RWPE1 (cell line): Measurements from ENCODE around the gene MAGEB3.
A peak's percentile ranks its signal among the peaks of the same experiment; 100 is the strongest.
"Not testable (repeated sequence)": the region's sequence is repeated elsewhere in the genome, so short reads cannot be mapped to it uniquely, and the experiment has no call there.

Experiments
- CTCF ChIA-PET: fragments of 350-600 bp; sonication (Branson Sonifier 250); formaldehyde crosslinking; extraction: SDS; loops from one replicate; lab custom pipeline; 2021; lab: Yijun Ruan, JAX
- POLR2A ChIA-PET: fragments of 400-600 bp; formaldehyde crosslinking; extraction: SDS; loops from one replicate; lab custom pipeline; 2020; ENCODE audit warnings: antibody characterized with exemption; ENCODE audit not compliant: low non-redundant PET; lab: Yijun Ruan, JAX
- DNase-seq: peaks from one replicate; pipeline ENCODE4 v3.0.0; 2012; ENCODE audit warnings: low spot score
- H3K27ac ChIP-seq: fragments of 450-650 bp; 2 replicates; pipeline ENCODE4 v1.5.1; 2017
- TF ChIP-seq, protein P1 (sequence below): fragments of 450-650 bp; conservative IDR thresholded peaks from 2 replicates; pipeline ENCODE4 v1.5.1; 2017; ENCODE audit warnings: low read depth, mild to moderate bottlenecking

The MAGEB3 gene, protein sequence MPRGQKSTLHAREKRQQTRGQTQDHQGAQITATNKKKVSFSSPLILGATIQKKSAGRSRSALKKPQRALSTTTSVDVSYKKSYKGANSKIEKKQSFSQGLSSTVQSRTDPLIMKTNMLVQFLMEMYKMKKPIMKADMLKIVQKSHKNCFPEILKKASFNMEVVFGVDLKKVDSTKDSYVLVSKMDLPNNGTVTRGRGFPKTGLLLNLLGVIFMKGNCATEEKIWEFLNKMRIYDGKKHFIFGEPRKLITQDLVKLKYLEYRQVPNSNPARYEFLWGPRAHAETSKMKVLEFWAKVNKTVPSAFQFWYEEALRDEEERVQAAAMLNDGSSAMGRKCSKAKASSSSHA

DNA sequence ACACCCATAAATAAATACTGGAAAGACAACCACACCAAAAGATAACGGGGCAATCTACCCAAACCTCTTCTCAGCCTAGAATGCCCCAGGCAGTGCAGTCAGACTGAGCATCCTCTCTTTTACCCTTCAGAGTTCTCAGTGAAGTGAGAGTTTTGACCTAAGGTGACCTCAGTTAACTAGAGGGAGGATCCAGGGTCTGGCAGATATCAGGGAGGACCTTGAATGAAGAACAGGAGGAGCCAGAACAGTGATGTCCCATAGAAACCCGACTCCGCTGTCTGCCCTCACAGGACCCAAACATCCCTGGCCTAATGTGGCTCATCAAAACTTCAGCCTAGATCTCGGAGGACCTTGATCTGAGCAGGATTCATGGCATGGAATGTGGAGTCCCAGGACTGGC, at the start of gene MAGEB3:
TSS of gene MAGEB3 (plus strand) at position 263 of the 400 bp plus-strand sequence. CDS start 5,268 bp downstream, outside the sequence.
- no peak for DNase-seq
- TF ChIP-seq, protein P1, sequence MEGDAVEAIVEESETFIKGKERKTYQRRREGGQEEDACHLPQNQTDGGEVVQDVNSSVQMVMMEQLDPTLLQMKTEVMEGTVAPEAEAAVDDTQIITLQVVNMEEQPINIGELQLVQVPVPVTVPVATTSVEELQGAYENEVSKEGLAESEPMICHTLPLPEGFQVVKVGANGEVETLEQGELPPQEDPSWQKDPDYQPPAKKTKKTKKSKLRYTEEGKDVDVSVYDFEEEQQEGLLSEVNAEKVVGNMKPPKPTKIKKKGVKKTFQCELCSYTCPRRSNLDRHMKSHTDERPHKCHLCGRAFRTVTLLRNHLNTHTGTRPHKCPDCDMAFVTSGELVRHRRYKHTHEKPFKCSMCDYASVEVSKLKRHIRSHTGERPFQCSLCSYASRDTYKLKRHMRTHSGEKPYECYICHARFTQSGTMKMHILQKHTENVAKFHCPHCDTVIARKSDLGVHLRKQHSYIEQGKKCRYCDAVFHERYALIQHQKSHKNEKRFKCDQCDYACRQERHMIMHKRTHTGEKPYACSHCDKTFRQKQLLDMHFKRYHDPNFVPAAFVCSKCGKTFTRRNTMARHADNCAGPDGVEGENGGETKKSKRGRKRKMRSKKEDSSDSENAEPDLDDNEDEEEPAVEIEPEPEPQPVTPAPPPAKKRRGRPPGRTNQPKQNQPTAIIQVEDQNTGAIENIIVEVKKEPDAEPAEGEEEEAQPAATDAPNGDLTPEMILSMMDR, result no peak
- ChIA-PET CTCF (no interaction called here), POLR2A (no interaction called here)
- H3K27ac ChIP-seq, result no peak within 1 kb of the TSS

DNA sequence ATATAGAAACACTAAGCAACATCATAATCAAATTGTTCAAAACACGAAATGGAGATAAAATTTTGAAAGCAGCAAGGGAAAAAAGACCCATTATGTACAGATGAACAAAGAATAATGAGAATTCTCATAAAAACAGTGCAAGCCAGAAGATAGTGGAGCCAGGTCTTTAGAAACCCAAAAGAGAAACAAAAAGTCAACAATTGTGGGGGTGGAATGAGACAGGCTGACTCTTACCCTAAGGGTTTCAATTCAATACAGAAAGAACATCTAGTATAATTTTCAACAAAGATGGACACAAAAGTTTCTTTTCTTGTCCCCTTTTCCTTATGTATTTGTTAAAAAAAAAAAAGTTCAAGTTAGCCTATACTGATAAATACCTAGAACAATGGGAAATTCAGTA, 49.1 kb upstream of the MAGEB3 start:
- no peak for DNase-seq
- TF ChIP-seq, protein P1, result no peak
- CTCF ChIA-PET, result no interaction called here
- H3K27ac ChIP-seq, result no peak overlapping the region
- POLR2A ChIA-PET, result no interaction called here

DNA sequence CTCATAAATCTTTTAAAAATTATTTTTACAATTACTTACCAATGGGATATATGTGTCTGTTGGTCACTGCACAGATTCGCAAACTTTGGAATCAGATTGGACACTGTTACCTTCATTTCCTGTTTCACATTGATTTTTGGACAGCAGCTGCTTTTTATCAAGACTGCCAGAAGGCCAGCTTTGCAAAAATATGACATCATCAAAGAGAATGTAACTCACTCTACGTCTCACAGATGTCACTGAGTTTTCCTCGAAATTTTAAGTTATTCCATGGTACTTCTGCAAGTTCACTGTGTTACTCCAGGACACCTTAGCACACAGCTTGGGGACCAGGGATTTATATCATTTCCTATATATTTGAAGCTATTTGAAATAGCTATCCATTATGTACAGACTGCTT, 46.9 kb upstream of the MAGEB3 start:
- ChIA-PET POLR2A (no interaction called here), CTCF (no interaction called here)
- no peak overlapping the region for H3K27ac ChIP-seq
- TF ChIP-seq, protein P1, result no peak
- no peak for DNase-seq

DNA sequence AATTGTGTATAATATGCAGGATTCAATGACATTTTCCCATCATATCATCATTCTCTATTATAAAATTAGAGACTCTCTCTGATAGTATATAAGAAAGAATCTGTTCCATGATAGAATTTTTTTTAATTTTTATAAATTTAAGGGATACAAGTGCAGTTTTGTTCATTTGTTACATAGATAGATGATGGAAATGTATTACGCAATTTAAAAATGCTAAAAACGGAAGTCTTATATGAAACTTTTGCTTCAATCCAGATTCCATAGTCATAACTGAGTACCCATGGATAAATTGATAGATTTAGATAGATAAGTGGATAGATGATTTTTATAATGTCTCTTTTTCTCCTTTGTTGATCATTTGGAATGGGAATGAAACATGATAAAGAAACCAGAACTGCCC, 40.0 kb upstream of the MAGEB3 start:
- ChIA-PET POLR2A (no interaction called here), CTCF (interaction anchor here (0.7 kb wide), 1 partner anchor 167 kb away, joined by 3 read pairs; no protein-coding TSS in a partner anchor)
- no peak overlapping the region for H3K27ac ChIP-seq
- DNase-seq, result no peak
- TF ChIP-seq, protein P1, result no peak

DNA sequence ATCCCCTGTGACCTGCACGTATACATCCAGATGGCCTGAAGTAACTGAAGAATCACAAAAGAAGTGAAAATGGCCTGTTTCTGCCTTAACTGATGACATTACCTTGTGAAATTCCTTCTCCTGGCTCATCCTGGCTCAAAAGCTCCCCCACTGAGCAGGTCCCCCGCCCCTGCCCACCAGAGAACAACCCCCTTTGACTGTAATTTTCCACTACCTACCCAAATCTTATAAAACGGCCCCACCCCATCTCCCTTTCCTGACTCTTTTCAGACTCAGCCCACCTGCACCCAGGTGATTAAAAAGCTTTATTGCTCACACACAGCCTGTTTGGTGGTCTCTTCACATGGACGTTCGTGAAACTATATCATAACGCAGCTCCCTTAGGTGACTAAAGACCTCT, 36.5 kb upstream of the MAGEB3 start:
- CTCF ChIA-PET, DNase-seq, H3K27ac ChIP-seq, POLR2A ChIA-PET: not testable (repeated sequence)

DNA sequence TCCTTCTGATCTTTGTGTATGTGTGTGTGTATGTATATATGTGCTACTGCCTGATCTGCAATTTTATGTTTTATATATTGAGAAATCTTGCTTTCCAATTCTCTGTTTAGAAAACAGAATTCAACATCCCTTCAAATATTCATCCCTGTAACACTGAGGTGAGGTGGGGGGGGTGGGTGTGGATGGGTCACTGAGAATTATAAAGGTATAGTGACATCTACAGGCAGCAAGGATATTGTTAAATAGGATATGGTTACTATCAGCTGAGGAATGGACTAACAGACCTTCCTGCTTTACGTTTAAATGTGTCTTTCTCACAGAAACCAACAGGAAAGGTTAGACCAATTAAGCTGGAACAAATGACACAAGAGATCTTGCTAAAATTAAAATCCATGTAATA, 34.1 kb upstream of the MAGEB3 start:
- TF ChIP-seq, protein P1, result no peak
- DNase-seq, result peak; percentile 28
- ChIA-PET CTCF (interaction anchor here (0.7 kb wide), 1 partner anchor 46 kb away, joined by 3 read pairs; no protein-coding TSS in a partner anchor), POLR2A (no interaction called here)
- H3K27ac ChIP-seq, result no peak overlapping the region

DNA sequence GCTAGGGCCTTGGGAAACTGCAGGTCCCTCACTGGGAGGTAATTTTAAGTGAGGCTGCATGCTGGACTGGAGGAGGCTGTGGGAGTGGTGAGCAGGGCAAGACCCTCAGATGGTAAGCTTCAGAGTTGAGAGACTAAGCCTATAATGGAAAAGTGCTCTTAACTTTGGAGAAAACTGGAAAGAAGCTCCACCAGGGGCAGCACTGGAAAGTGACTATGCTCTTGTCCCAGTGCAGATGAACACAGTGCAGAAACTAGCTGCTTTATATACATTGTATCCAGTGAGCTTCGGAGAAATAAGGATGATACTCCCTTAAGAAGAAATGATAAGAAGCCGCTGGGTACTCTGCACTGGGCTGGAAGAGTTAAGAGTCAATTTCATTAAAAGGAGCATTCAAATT, 18.3 kb upstream of the MAGEB3 start:
- CTCF ChIA-PET, result no interaction called here
- no peak for DNase-seq
- POLR2A ChIA-PET, result no interaction called here
- TF ChIP-seq, protein P1, result no peak
- H3K27ac ChIP-seq, result no peak overlapping the region
